ENCODE measurements around the gene FOXJ1. TPM values are rescaled to one million over a fixed set of nuclear protein-coding genes. Genes with fewer than 3 reads are reported as not detected.

Gene FOXJ1
- total RNA-seq, 1 donor from 2014 or later = not detected

- DNase-seq (ENCODE audit: low spot score) = no peak
- intact Hi-C loops (cut with DNase I) = no loop called here
Measured at GRCh38 chr17:76131692-76132573, 9.1 kb downstream of the FOXJ1 start.

- intact Hi-C loops (cut with DNase I) = no loop called here
- DNase-seq (ENCODE audit: low spot score) = no peak
Measured at GRCh38 chr17:76131051-76131691, 9.9 kb downstream of the FOXJ1 start.

GRCh38 chr17:76130473-76130872, 10.6 kb downstream of the FOXJ1 start:
- DNase-seq (ENCODE audit: low spot score) = no peak
- intact Hi-C loops (cut with DNase I) = no loop called here

- intact Hi-C loops (cut with DNase I) = no loop called here
- no peak for DNase-seq (ENCODE audit: low spot score)
Measured at GRCh38 chr17:76125922-76126321, 15.1 kb downstream of the FOXJ1 start.

- DNase-seq (ENCODE audit: low spot score) = no peak
- intact Hi-C loops (cut with DNase I) = no loop called here
Measured at GRCh38 chr17:76125391-76125675, 15.7 kb downstream of the FOXJ1 start.

- intact Hi-C loops (cut with DNase I) = no loop called here
- DNase-seq (ENCODE audit: low spot score) = no peak
Measured at GRCh38 chr17:76124582-76125390, 16.3 kb downstream of the FOXJ1 start.

GRCh38 chr17:76123749-76124581, 17.1 kb downstream of the FOXJ1 start:
- no peak for DNase-seq (ENCODE audit: low spot score)
- intact Hi-C loops (cut with DNase I) = loop anchor here (2.0 kb wide), 1 partner anchor 59 kb away; no protein-coding TSS in a partner anchor

- intact Hi-C loops (cut with DNase I) = loop anchor here (2.0 kb wide), 1 partner anchor 60 kb away; no protein-coding TSS in a partner anchor
- no peak for DNase-seq (ENCODE audit: low spot score)
Measured at GRCh38 chr17:76123191-76123499, 17.9 kb downstream of the FOXJ1 start.

GRCh38 chr17:76122431-76123190, 18.4 kb downstream of the FOXJ1 start:
- DNase-seq (ENCODE audit: low spot score) = no peak
- intact Hi-C loops (cut with DNase I) = loop anchor here (2.0 kb wide), 1 partner anchor 60 kb away; no protein-coding TSS in a partner anchor

GRCh38 chr17:76121932-76122430, 19.1 kb downstream of the FOXJ1 start:
- DNase-seq (ENCODE audit: low spot score) = no peak
- intact Hi-C loops (cut with DNase I) = loop anchor here (1.0 to 2.0 kb wide), 3 partner anchors 25 to 157 kb away; no protein-coding TSS in a partner anchor

- DNase-seq (ENCODE audit: low spot score) = no peak
- intact Hi-C loops (cut with DNase I) = loop anchor here (1.0 to 2.0 kb wide), 2 partner anchors 26 to 159 kb away; no protein-coding TSS in a partner anchor
Measured at GRCh38 chr17:76120658-76121008, 20.4 kb downstream of the FOXJ1 start.

- intact Hi-C loops (cut with DNase I) = loop anchor here (2.0 kb wide), 1 partner anchor 27 kb away; no protein-coding TSS in a partner anchor
- DNase-seq (ENCODE audit: low spot score) = no peak
Measured at GRCh38 chr17:76119409-76120371, 21.4 kb downstream of the FOXJ1 start.

- DNase-seq (ENCODE audit: low spot score) = no peak
- intact Hi-C loops (cut with DNase I) = no loop called here
Measured at GRCh38 chr17:76115138-76115754, 25.8 kb downstream of the FOXJ1 start.

GRCh38 chr17:76111956-76112355, 29.1 kb downstream of the FOXJ1 start:
- no peak for DNase-seq (ENCODE audit: low spot score)
- intact Hi-C loops (cut with DNase I) = no loop called here

- intact Hi-C loops (cut with DNase I) = no loop called here
- DNase-seq (ENCODE audit: low spot score) = no peak
Measured at GRCh38 chr17:76107509-76107908, 33.5 kb downstream of the FOXJ1 start.

GRCh38 chr17:76106703-76107102, 34.3 kb downstream of the FOXJ1 start:
- DNase-seq (ENCODE audit: low spot score) = no peak
- intact Hi-C loops (cut with DNase I) = no loop called here

GRCh38 chr17:76104896-76105231, 36.2 kb downstream of the FOXJ1 start:
- no peak for DNase-seq (ENCODE audit: low spot score)
- intact Hi-C loops (cut with DNase I) = no loop called here

Measured in cardiac septum (tissue), 1 donor.